CMK (cell line): ENCODE results near the gene BCAS1.
"Not testable (repeated sequence)": the region's sequence is repeated elsewhere in the genome, so short reads cannot be mapped to it uniquely, and the experiment has no call there.

Experiments
- DNase-seq: peaks from one replicate; pipeline ENCODE4 v3.0.0-alpha.2; 2010; ENCODE audit warnings: low read depth

The BCAS1 gene

GRCh38 chr20:53941680-53942471 lies 128.5 kb downstream of the BCAS1 start:
- no peak for DNase-seq

GRCh38 chr20:53940907-53941545 lies 129.4 kb downstream of the BCAS1 start:
- no peak for DNase-seq

GRCh38 chr20:53940360-53940702 lies 130.1 kb downstream of the BCAS1 start:
- DNase-seq, result no peak

- DNase-seq, result peak; percentile 64
Observed at GRCh38 chr20:53939572-53940359, 130.6 kb downstream of the BCAS1 start.

- no peak for DNase-seq
Observed at GRCh38 chr20:53939190-53939571, 131.2 kb downstream of the BCAS1 start.

- no peak for DNase-seq
Observed at GRCh38 chr20:53938739-53939138, 131.7 kb downstream of the BCAS1 start.

- DNase-seq, result no peak
Observed at GRCh38 chr20:53937929-53938367, 132.4 kb downstream of the BCAS1 start.

GRCh38 chr20:53937339-53937741 lies 133.1 kb downstream of the BCAS1 start:
- DNase-seq, result no peak

- no peak for DNase-seq
Observed at GRCh38 chr20:53935344-53936084, 134.9 kb downstream of the BCAS1 start.

GRCh38 chr20:53934421-53935343 lies 135.7 kb downstream of the BCAS1 start:
- no peak for DNase-seq

GRCh38 chr20:53933232-53933846 lies 137.1 kb downstream of the BCAS1 start:
- DNase-seq, result no peak

- not testable (repeated sequence) for DNase-seq
Observed at GRCh38 chr20:53932655-53933192, 137.7 kb downstream of the BCAS1 start.

- DNase-seq, result no peak
Observed at GRCh38 chr20:53931597-53931996, 138.8 kb downstream of the BCAS1 start.

- DNase-seq, result no peak
Observed at GRCh38 chr20:53930651-53931504, 139.5 kb downstream of the BCAS1 start.

- no peak for DNase-seq
Observed at GRCh38 chr20:53929974-53930650, 140.3 kb downstream of the BCAS1 start.

GRCh38 chr20:53929399-53929798 lies 141.0 kb downstream of the BCAS1 start:
- DNase-seq, result no peak

GRCh38 chr20:53927990-53928389 lies 142.4 kb downstream of the BCAS1 start:
- DNase-seq, result no peak

GRCh38 chr20:53926428-53927028 lies 143.9 kb downstream of the BCAS1 start:
- no peak for DNase-seq
